Measurements from ENCODE around the gene SEMA3B. TPM values are rescaled to one million over a fixed set of nuclear protein-coding genes. Genes with fewer than 3 reads are reported as not detected.

The SEMA3B gene
- total RNA-seq, 1 experiment from 2014 or later: 6.4 TPM

DNA sequence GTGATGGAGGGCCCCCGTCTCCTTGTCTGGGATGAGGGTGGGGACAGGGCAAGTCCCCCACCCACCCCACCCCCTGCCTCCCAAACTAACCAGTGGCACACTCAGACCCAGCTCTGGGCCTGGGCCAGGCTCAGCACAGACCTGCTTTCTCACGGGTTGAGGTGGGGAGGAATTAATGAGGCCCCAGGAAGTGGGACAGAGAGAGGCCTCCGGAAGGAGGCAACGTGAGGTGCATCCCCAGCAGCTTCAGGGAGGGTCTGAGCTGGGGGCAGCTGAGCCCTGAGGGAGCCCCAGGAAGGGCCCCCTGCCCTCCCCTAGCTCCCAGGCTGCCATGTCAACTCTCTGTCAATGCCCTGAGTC is 47.9 kb upstream of the SEMA3B start:
- no CpG with 5 or more reads among the region's 4 CpGs for WGBS (ENCODE audit: extremely low coverage, insufficient read length, low lambda C conversion rate)
- no peak overlapping the region for H3K56ac ChIP-seq (ENCODE audit: insufficient read length, low read depth, low read length)
- Mint-ChIP-seq H3K9me3 (peaks cover 0 to 4% of the 10 kb centered on the region in 2 experiments; a peak in 1 of 5 replicates), H3K4me3 (no peak overlapping the region), H3K27me3 (ENCODE audit: low read depth) (peaks cover 22% of the 10 kb centered on the region), H3K36me3 (ENCODE audit: insufficient read depth in 1 of 3, low read depth in 3 of 3) (no peaks in the 10 kb centered on the region), H3K4me1 (peaks cover 3 to 10% of the 10 kb centered on the region in 2 experiments), H3K27ac (no peak overlapping the region)
- no peak overlapping the region for H2BK15ac ChIP-seq (ENCODE audit: low read depth, low read length)
- H3K9ac ChIP-seq (ENCODE audit: extremely low read depth, insufficient read length, low read length): no peak overlapping the region
- H3K79me1 ChIP-seq (ENCODE audit: insufficient read depth, low read depth, low read length, poor library complexity, severe bottlenecking): no peaks in the 10 kb centered on the region
- no peak overlapping the region for H2BK20ac ChIP-seq (ENCODE audit: low read depth, low read length, poor library complexity, severe bottlenecking)
- no peak overlapping the region for H3K27ac ChIP-seq (ENCODE audit: insufficient read length, low read depth, low read length)
- no peak for DNase-seq
- no peaks in the 10 kb centered on the region for H3K9me3 ChIP-seq (ENCODE audit: control insufficient read depth, low read depth, low read length)
- TF ChIP-seq, protein P1, sequence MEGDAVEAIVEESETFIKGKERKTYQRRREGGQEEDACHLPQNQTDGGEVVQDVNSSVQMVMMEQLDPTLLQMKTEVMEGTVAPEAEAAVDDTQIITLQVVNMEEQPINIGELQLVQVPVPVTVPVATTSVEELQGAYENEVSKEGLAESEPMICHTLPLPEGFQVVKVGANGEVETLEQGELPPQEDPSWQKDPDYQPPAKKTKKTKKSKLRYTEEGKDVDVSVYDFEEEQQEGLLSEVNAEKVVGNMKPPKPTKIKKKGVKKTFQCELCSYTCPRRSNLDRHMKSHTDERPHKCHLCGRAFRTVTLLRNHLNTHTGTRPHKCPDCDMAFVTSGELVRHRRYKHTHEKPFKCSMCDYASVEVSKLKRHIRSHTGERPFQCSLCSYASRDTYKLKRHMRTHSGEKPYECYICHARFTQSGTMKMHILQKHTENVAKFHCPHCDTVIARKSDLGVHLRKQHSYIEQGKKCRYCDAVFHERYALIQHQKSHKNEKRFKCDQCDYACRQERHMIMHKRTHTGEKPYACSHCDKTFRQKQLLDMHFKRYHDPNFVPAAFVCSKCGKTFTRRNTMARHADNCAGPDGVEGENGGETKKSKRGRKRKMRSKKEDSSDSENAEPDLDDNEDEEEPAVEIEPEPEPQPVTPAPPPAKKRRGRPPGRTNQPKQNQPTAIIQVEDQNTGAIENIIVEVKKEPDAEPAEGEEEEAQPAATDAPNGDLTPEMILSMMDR (conservative IDR thresholded peaks at IDR 0.05): no peak
- no peak overlapping the region for H3K4ac ChIP-seq (ENCODE audit: low read depth, low read length)
- H2BK12ac ChIP-seq (ENCODE audit: insufficient read length, low read depth, low read length): no peak overlapping the region
- H4K5ac ChIP-seq (ENCODE audit: insufficient read length, low read depth, low read length): no peak overlapping the region
- no peaks in the 10 kb centered on the region for H3K4me1 ChIP-seq (ENCODE audit: insufficient read depth, low read length)
- no peak overlapping the region for H3K4me2 ChIP-seq (ENCODE audit: insufficient read depth, insufficient read length, low read length)
- no peak overlapping the region for H3K23ac ChIP-seq (ENCODE audit: insufficient read length, low read depth, low read length)
- no peaks in the 10 kb centered on the region for H3K79me2 ChIP-seq (ENCODE audit: insufficient read depth, low read length)
- H4K91ac ChIP-seq (ENCODE audit: insufficient read length, low read depth, low read length): no peak overlapping the region
- H3K18ac ChIP-seq (ENCODE audit: insufficient read length, low read depth, low read length): no peak overlapping the region
- H3K27me3 ChIP-seq (ENCODE audit: insufficient read depth, low read length): no peaks in the 10 kb centered on the region
- no peak overlapping the region for H2AK5ac ChIP-seq (ENCODE audit: insufficient read length, low read length)
- no peak overlapping the region for H2BK5ac ChIP-seq (ENCODE audit: insufficient read length, low read length)
- H3K14ac ChIP-seq (ENCODE audit: insufficient read depth, low read length): no peak overlapping the region
- H4K8ac ChIP-seq (replicated peaks; ENCODE audit: insufficient read length, low read depth, low read length): no peak overlapping the region
- no peaks in the 10 kb centered on the region for H4K20me1 ChIP-seq (ENCODE audit: control insufficient read depth, insufficient read depth, insufficient read length)
- H2AFZ ChIP-seq (ENCODE audit: low read length): no peak overlapping the region
- no peaks in the 10 kb centered on the region for H3K23me2 ChIP-seq (ENCODE audit: insufficient read length, low read depth, low read length, poor library complexity, severe bottlenecking)
- no peak overlapping the region for H3T11ph ChIP-seq (ENCODE audit: low read length)
- no peak overlapping the region for H2BK120ac ChIP-seq (ENCODE audit: low read depth, low read length, poor library complexity, severe bottlenecking)
